Measurements from ENCODE around the gene ENOPH1.
"Not testable (repeated sequence)": the region's sequence is repeated elsewhere in the genome, so short reads cannot be mapped to it uniquely, and the experiment has no call there.

ENOPH1 gene

GRCh38 chr4:82473621-82474164 is 43.3 kb downstream of the ENOPH1 start:
- no peak for DNase-seq

DNA sequence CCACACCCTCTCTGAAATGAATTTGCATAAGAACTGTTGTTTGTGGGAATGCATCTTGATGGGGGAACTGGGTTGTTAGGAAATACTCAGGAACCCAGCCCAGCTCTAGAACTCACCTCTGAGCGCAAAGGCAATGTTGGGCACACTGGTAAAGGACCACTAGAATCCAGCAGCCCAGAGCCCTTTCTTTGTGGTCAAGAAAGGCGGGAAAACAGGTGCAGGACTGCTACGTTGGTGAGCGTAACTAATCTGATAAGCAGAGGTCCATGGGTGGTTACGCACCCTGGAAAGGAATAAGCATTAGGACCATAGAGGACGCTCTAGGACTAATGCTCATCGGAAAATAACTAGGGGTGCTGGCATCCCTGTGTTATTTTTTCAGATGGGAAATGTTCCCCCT is 45.5 kb downstream of the ENOPH1 start:
- DNase-seq = not testable (repeated sequence)

GRCh38 chr4:82477469-82477868 is 47.1 kb downstream of the ENOPH1 start:
- peak; percentile 24 for DNase-seq

- DNase-seq = no peak
Observed at GRCh38 chr4:82479562-82479961, 49.2 kb downstream of the ENOPH1 start.

DNA sequence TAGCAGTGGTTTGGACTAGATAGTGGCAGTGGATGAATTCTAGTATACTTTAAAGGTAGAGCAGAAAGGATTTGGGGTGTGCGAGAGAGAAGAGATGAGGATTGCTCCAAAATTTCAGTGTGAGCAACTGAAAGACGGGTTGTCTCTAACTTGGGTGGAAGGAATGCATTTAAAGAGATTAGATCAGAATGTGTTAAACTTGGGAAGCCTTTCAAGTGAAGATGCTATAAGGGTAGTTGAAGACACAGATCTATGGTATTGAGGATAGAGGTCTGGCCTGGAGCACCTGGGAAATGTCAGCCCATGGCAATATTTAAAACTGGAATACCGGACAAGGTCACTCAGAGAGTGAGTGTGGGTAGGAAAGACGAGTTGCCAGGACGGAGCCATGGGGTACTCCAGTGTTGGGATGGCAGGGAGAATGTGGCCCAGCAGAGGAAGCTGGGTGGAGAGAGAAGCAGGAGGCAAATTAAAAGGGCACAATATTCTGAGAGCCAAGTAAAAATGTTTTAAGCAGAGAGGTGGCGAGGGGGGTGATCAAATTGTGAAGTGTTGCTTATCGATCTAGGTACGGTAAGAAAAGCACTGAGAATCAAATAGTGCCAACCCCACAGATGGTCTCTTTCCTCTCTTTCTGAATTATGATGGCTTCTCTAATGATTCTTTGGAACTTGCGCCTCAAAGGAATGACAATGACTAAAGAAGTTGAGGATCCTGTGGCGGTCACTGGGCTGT is 50.5 kb downstream of the ENOPH1 start:
- DNase-seq = no peak

- no peak for DNase-seq
Observed at GRCh38 chr4:82481506-82481840, 51.1 kb downstream of the ENOPH1 start.

DNA sequence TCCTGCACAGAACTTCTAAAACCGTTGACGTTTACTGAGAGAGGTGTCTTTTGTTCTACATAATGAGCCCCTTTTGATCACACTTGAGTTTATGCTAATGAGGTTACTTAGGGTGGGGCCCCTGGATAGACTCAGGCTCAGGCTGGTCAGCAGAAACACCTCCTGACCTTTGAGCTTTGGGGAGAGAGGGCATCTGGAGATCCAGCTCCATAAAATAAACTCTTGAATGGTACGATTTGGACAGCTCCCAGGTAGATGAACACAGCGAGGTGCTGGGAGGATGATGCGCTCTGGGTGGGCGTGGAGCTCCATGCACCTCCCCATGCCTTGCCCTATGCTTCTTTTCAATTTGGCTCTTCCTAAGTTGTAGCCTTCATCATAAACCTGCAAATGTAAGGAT is 52.0 kb downstream of the ENOPH1 start:
- no peak for DNase-seq

GRCh38 chr4:82484996-82485783 is 54.8 kb downstream of the ENOPH1 start:
- DNase-seq = no peak

- no peak for DNase-seq
Observed at GRCh38 chr4:82489076-82489475, 58.7 kb downstream of the ENOPH1 start.

GRCh38 chr4:82489987-82490386 is 59.6 kb downstream of the ENOPH1 start:
- DNase-seq = no peak

DNA sequence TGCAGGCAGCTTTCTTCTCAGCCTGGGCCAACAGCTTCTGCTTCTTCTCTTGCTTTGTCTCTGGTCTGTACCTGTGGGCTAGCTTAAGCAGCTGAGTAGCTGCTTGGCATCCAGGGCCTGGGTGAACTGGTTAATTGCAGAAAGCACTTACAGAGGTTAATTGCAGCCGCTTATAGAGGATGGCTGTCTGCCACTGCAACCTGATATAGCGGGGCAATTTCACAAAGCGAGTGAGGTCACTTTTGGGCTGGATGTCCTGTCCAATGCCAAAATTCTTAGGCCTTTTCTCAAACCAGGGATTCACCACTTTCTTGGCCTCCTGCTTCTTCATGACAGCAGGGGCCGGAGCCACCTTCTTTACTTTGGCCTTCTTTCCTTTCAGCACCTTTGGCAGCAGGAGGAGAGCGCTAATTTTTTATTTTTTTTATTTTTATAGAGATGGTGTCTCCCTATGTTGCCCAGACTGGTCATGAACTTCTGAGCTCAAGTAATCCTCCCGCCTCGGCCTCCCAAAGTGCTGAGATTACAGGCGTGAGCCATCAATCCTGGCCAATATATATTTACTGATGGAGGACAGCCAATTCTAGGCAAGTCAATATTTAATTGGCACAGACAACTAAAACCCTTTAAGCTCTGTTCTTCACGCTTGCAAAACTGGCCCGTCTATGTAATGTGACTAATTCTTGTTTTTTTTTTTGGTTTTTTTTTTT is 61.0 kb downstream of the ENOPH1 start:
- peak; percentile 12 for DNase-seq

DNA sequence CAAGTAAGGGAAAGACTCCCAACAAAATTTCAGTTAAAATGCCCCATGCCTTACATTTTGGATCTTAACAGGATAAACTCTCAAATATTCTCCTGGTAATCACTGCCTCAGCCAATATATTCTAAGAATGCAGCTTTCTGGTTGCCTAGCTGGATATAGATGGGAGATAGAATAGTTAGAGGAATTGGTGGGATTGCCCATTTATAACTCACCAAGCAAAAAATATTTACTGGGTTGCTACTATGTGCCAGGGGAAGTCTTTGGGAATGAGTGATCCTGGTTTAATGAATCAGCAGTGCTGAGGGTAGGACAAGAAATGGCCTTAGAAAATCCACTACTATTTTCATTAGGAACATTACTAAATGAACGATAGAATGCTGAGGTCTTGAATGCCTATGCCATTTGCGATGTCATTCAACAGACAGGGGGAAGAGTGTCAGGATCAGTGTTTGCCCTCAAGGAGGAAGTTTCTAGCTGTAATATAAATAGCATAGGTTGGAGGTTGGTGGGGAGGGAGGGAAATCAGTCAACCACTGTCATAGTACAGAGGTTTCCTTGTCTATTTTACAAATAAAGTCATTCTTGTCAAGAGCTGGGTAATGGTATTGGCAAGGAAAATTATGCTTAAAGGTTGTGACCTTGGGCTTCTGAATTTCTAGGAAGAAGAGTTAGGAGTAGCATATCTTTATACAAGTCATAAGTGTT is 63.5 kb downstream of the ENOPH1 start:
- peak; percentile 2 for DNase-seq

DNA sequence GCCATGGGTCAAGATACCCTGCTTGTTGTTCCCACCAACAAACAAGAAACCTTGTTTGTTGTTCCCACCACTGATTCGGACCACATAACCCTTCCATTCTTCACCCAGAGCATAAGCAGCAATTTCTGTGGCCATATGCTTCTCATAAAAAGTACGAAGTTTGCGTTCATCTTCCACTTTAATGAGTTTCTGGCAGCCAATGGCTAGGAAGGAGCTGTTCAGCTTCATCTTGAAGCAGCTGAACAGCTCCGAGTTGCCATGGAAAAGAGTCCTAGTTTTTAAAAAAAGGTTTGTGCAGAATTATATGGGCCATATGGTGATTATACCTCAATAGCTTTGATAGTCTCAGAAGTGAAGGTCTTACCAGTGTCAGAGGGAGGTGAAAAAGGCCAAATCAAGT is 65.3 kb downstream of the ENOPH1 start:
- no peak for DNase-seq

GRCh38 chr4:82496349-82496748 is 66.0 kb downstream of the ENOPH1 start:
- DNase-seq = no peak

GRCh38 chr4:82499738-82500434 is 69.5 kb downstream of the ENOPH1 start:
- DNase-seq = peak; percentile 50

DNA sequence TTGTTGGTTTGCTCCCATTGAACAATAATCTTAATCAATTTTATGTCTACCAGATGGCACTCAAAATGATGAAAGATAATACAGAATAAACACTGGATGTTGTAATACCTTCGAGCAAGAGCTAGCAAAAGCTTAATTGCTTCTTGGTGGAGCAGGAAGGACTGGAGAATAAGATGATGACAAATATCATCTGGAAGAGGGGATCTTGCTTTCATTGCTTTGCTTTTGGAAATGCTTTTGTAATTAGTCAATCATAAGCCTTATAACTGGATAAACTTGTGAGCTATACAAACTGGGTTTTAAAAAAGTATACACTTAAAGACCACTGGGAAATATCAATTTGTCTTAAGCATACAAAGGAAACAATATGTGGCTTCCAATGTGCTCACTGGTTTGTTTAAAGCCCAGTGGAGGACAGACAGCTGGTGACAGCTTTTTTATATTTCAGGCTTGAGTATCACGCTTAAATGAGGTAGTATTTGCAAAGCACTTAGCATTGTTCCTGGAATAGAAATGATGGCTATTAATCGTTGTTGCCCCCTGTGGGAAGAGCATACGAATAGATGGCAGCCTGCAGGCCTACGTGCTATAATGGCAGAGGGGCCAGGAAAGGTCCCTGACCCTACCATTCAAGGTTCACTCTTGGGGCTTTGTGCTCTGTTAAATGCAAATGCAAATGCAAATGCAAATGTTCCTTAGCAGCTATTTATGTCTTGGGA is 70.2 kb downstream of the ENOPH1 start:
- DNase-seq = peak; percentile 83

GRCh38 chr4:82501154-82501442 is 70.7 kb downstream of the ENOPH1 start:
- peak; percentile 44 for DNase-seq

- no peak for DNase-seq
Observed at GRCh38 chr4:82508011-82508410, 77.6 kb downstream of the ENOPH1 start.

DNA sequence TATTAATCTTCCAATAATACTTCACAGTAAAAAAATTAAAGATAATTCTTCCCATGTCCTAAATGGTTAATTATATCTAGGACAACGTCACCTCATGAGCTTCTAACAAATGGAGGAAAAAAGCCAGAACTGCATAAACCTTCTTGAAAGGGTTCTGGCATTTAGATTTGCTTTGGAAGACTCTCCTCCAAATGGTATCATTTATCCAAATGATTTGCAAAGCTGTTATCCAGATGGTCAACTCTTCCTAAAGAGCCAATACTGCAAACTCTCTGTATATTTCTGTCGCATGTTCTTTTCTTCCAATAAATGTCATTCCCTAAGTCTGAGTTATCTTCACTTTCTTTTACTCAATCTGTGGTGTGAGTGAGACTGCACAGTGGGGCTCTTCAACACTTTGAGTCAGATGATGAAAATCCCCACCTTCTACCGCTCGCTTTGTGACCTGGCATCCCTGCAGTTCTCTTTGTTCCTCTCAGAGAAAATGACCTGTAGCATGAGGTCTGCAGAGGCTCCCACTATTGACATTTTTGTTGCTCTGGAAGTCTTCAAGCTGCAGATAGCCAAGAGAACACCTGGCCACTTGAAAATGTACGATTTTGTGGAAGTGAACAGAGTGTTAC is 78.5 kb downstream of the ENOPH1 start:
- peak; percentile 12 for DNase-seq

GRCh38 chr4:82510216-82510615 is 79.8 kb downstream of the ENOPH1 start:
- no peak for DNase-seq

Data from DMS53 (cell line).